Measurements from ENCODE around the gene KIFC3. TPM values are rescaled to one million over a fixed set of nuclear protein-coding genes. Genes with fewer than 3 reads are reported as not detected.

The KIFC3 gene
- total and polyA plus RNA-seq, 2 donors (not counting 1 experiment from before 2014, with no cell fraction given): 0.07 to 0.67 TPM

DNA sequence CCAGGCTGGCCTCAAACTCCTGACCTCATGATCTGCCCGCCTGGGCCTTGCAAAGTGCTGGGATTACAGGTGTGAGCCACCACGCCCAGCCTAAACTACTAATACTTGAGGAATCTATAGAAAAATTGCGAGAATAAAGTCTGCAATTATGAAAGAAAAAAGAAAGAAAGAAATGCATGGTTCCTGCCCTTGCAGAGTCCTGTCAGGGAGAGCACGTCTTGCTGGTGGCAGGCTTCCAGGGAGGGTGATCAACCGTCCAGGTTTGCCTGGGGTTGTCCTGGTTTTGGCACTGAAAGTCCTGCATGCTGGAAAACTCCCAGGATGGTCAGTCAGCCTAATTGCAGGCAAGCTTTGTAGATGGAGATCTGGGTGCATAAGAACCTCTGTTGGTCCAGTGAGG is 21.5 kb upstream of the KIFC3 start:
- DNase-seq (no peak), ATAC-seq (ENCODE audit: low read depth) (no peak)
- no peak overlapping the region for H3K9ac ChIP-seq (ENCODE audit: low read length)
- Mint-ChIP-seq H3K4me3 (no peak overlapping the region), H3K27ac (no peak overlapping the region), H3K27me3 (peaks cover 8% of the 10 kb centered on the region), H3K9me3 (ENCODE audit: insufficient read depth) (no peaks in the 10 kb centered on the region), H3K4me1 (no peaks in the 10 kb centered on the region)
- 91% methylated on average over 2 of the region's 5 CpGs for WGBS (ENCODE audit: insufficient coverage)
- H3K4me2 ChIP-seq (replicated peaks; ENCODE audit: low read depth, low read length, poor library complexity, severe bottlenecking): no peak overlapping the region
- TF ChIP-seq EZH2 (IDR thresholded peaks at IDR 0.05; ENCODE audit: borderline replicate concordance, insufficient read depth, low read depth, low read length, poor library complexity, severe bottlenecking): no peak
- TF ChIP-seq, protein P1, sequence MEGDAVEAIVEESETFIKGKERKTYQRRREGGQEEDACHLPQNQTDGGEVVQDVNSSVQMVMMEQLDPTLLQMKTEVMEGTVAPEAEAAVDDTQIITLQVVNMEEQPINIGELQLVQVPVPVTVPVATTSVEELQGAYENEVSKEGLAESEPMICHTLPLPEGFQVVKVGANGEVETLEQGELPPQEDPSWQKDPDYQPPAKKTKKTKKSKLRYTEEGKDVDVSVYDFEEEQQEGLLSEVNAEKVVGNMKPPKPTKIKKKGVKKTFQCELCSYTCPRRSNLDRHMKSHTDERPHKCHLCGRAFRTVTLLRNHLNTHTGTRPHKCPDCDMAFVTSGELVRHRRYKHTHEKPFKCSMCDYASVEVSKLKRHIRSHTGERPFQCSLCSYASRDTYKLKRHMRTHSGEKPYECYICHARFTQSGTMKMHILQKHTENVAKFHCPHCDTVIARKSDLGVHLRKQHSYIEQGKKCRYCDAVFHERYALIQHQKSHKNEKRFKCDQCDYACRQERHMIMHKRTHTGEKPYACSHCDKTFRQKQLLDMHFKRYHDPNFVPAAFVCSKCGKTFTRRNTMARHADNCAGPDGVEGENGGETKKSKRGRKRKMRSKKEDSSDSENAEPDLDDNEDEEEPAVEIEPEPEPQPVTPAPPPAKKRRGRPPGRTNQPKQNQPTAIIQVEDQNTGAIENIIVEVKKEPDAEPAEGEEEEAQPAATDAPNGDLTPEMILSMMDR (IDR thresholded peaks at IDR 0.05): no peak
- H3K4me3 ChIP-seq (ENCODE audit: control extremely low read depth in 1 of 5, extremely low read depth in 1 of 5, insufficient read depth in 1 of 5, low read depth in 2 of 5, low read length in 4 of 5): no peak overlapping the region
- no peaks in the 10 kb centered on the region for H3K79me2 ChIP-seq (ENCODE audit: control insufficient read depth, insufficient read depth, low read length)
- POLR2A ChIA-PET: no interaction called here
- no peak overlapping the region for H2AFZ ChIP-seq (ENCODE audit: insufficient read depth, low read depth, low read length, poor library complexity, severe bottlenecking)
- no peaks in the 10 kb centered on the region for H3K36me3 ChIP-seq (replicated peaks in 1 of 2; ENCODE audit: control extremely low read depth in 1 of 2, control insufficient read depth in 1 of 2, extremely low read depth in 1 of 2, insufficient read depth in 2 of 2, low read length in 1 of 2)
- intact Hi-C loops (cut with micrococcal nuclease): no loop called here
- no peaks in the 10 kb centered on the region for H3K27me3 ChIP-seq (replicated peaks in 1 of 4; ENCODE audit: control extremely low read depth in 1 of 4, control insufficient read depth in 3 of 4, insufficient read depth in 4 of 4, low read length in 3 of 4)
- no peaks in the 10 kb centered on the region for H3K9me3 ChIP-seq (ENCODE audit: control extremely low read depth in 1 of 3, control insufficient read depth in 2 of 3, insufficient read depth in 1 of 3, low read length in 2 of 3)
- H3K27ac ChIP-seq (ENCODE audit: low read length in 2 of 2): no peak overlapping the region
- no peaks in the 10 kb centered on the region for H4K20me1 ChIP-seq (ENCODE audit: control insufficient read depth, insufficient read depth, low read length, poor library complexity, severe bottlenecking)
- CTCF ChIA-PET: no interaction called here
- no peaks in the 10 kb centered on the region for H3K4me1 ChIP-seq (ENCODE audit: control insufficient read depth in 2 of 2, insufficient read depth in 2 of 2, low read length in 2 of 2)

DNA sequence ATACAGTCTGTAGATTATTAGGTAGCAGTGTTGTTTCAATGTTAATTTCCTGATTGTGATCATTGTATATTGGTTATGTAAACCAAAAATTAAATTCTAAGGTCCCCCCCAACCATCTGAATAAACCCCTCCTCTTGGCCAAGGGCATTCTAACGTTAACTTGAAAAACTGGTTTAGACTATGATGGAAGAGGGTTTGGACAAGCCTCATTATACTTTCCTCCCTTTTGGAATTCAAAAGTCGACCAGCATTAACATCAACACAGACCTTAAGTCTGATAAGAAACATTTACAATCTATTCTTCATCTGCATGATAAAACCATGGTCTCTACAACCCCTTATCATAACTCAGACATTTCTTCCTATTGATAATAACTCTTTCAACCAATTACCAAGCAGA is 20.6 kb upstream of the KIFC3 start:
- intact Hi-C loops (cut with micrococcal nuclease): no loop called here
- H3K27ac Mint-ChIP-seq: no peak overlapping the region
- Histone ChIP-seq H3K4me3 (ENCODE audit: control extremely low read depth in 1 of 5, extremely low read depth in 1 of 5, insufficient read depth in 1 of 5, low read depth in 2 of 5, low read length in 4 of 5) (no peak overlapping the region), H3K9ac (ENCODE audit: low read length) (no peak overlapping the region), H3K4me1 (ENCODE audit: control insufficient read depth in 2 of 2, insufficient read depth in 2 of 2, low read length in 2 of 2) (no peaks in the 10 kb centered on the region), H3K9me3 (ENCODE audit: control extremely low read depth in 1 of 3, control insufficient read depth in 2 of 3, insufficient read depth in 1 of 3, low read length in 2 of 3) (no peaks in the 10 kb centered on the region), H4K20me1 (ENCODE audit: control insufficient read depth, insufficient read depth, low read length, poor library complexity, severe bottlenecking) (no peaks in the 10 kb centered on the region), H3K79me2 (ENCODE audit: control insufficient read depth, insufficient read depth, low read length) (no peaks in the 10 kb centered on the region), H3K27ac (ENCODE audit: low read length in 2 of 2) (no peak overlapping the region), H3K36me3 (replicated peaks in 1 of 2; ENCODE audit: control extremely low read depth in 1 of 2, control insufficient read depth in 1 of 2, extremely low read depth in 1 of 2, insufficient read depth in 2 of 2, low read length in 1 of 2) (no peaks in the 10 kb centered on the region), H2AFZ (ENCODE audit: insufficient read depth, low read depth, low read length, poor library complexity, severe bottlenecking) (no peak overlapping the region), H3K27me3 (replicated peaks in 1 of 4; ENCODE audit: control extremely low read depth in 1 of 4, control insufficient read depth in 3 of 4, insufficient read depth in 4 of 4, low read length in 3 of 4) (no peaks in the 10 kb centered on the region), H3K4me2 (replicated peaks; ENCODE audit: low read depth, low read length, poor library complexity, severe bottlenecking) (no peak overlapping the region)
- 75% methylated on average over 1 of the region's 2 CpGs for WGBS (ENCODE audit: insufficient coverage)
- DNase-seq (no peak), ATAC-seq (ENCODE audit: low read depth) (no peak)
- CTCF ChIA-PET: no interaction called here
- TF ChIP-seq EZH2 (IDR thresholded peaks at IDR 0.05; ENCODE audit: borderline replicate concordance, insufficient read depth, low read depth, low read length, poor library complexity, severe bottlenecking): no peak
- TF ChIP-seq, protein P1 (IDR thresholded peaks at IDR 0.05): no peak
- no peaks in the 10 kb centered on the region for H3K4me1 Mint-ChIP-seq
- H3K4me3 Mint-ChIP-seq: no peak overlapping the region
- peaks cover 8% of the 10 kb centered on the region for H3K27me3 Mint-ChIP-seq
- POLR2A ChIA-PET: no interaction called here
- H3K9me3 Mint-ChIP-seq (ENCODE audit: insufficient read depth): no peaks in the 10 kb centered on the region
